Stimulated activated CD4-positive, alpha-beta T cell treated with anti-CD3 and anti-CD28 coated beads, TNF-alpha, amount 100 ng/mL, for 24 hours (primary cell): ENCODE data around the gene SLC2A11.
"Not testable (repeated sequence)": the region's sequence is repeated elsewhere in the genome, so short reads cannot be mapped to it uniquely, and the experiment has no call there.

Experiments
- DNase-seq, 3 experiments: peaks; one replicate each; pipeline ENCODE4 v3.0.0-alpha.2; 2020; ENCODE audit warnings: low read depth in 3 of 3

SLC2A11 gene

DNA sequence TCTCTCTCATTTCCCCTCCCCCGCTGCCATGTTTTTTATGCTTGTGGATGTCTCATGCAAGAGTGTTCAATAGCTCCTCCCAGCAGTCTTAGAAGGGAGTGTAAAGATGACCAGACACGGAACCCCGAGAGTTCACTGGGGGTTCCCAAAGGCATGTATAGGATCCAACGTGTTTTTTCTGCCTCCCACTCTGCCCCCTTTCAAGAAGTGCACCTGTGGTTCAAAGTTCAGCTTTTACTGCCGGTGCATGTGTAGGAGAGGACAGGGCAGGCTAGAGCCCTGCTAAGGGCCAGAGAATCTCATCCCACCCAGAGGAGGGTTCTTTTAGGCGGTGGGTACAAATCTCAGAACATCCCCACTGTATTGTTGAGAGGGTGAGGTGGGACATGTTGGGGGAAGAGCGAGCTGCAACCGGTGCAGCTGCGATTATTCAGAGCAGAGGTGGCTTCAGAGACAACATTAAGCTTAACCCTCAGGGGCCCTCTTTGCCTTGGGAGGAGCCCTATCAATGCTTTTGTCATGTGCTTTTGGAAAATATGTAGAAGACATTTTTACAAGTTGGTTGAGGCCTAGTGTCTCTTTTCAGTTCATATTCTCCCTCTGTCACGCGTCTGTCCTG, 51.0 kb downstream of the SLC2A11 start:
- no peak for DNase-seq

GRCh38 chr22:23909296-23909898, 51.7 kb downstream of the SLC2A11 start:
- no peak for DNase-seq

DNA sequence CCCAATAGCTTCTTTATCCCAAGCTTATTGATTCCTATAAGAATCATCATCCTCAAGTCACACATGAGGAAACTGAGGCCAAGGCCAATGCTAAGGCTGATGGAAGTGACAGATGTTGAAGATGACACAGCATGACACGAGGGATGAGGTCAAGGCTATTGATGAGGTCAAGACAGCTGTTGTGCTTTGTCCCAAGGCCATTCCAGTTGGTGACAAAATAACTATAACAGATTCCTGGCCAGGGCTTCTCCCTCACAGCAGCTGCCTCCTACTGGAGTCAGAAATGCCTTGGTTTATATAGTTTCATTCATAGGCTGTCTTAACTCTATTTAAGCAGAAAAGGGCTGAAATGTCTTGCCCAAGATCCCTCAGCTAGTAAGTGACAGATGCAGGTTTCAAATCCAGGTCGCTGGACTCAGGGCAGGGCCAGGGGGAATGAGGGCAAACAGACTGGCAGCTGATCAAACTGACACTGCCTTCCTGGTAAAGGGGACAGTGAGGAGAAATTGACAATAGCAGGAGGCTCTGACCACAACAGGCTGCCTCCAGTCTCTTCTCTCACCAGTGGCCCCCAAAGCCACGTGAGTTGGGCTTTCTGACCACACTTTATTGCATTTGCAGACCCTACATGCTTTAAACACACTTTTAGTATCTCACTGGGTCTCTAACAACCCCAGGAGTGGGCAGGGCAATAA, 53.0 kb downstream of the SLC2A11 start:
- no peak for DNase-seq

DNA sequence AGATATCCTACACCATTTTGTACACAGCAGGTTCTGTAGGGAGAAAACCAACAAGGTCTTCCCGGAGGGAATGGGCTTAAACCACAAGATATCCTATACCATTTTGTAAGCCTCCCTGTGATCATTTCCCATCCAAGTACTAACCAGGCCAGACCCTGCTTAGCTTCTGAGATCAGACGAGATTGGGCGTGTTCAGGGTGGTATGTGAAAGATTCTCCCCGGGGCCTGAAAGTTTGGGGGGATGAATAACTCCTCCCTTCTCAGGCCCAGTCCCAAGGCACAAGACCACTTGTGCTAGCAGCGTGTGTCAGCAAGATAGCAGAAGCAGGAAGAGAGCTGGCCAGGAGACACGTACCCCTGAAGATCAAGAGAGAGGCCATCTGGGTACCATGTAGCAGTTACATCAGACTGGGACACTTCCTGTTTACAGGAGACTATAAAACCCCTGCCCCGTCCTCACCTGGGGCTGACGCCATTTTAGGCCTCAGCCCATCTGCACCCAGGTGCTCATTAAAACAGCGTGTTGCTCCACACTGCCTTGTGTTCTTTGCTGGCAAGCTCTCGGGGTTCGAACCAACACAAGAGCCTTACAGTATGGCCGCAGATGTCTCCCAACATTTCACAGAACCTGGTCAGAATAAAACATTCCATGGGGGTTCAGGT, 53.8 kb downstream of the SLC2A11 start:
- no peak for DNase-seq

GRCh38 chr22:23912293-23912903, 54.7 kb downstream of the SLC2A11 start:
- no peak for DNase-seq

DNA sequence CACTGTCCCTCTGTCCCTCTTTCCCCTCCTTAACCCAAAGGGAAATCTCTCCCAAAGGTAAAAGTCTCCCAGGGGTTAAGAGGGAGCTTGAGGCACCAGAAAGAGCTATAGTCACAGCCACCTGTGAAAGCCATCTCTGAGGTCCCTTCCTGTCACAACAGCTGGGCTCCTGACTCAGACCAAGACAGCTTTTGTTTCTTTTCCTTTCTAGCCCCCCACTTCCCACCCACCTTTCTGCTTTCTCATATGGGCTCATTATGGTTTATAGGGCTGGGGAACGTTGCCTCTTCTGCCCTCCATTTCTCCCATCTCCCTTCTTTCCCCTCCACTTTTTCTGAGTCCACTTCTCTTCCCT, 55.6 kb downstream of the SLC2A11 start:
- no peak for DNase-seq

GRCh38 chr22:23913661-23914353, 56.1 kb downstream of the SLC2A11 start:
- DNase-seq = peak; percentile 99 to 100 (median 99)

DNA sequence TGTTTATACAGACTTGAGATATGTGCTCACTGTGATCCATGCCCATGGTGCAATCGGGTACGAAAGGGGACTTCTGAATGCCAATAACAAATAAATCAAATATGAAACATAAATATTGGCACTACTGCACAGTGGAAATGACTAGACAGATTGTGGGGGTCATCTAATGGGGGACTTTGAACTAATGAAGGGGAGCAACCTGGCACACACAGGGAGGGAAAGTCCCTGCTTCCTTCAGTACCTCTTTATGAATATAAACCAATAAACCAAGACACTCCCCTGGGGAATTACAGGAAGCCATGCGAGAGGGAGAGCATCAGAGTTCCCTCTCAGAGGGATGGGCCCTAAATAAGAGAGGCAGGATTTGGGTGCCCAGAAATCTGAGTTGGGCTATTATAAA, 57.6 kb downstream of the SLC2A11 start:
- DNase-seq = no peak

- DNase-seq = not testable (repeated sequence)
Observed at GRCh38 chr22:23920267-23920611, 62.6 kb downstream of the SLC2A11 start.

DNA sequence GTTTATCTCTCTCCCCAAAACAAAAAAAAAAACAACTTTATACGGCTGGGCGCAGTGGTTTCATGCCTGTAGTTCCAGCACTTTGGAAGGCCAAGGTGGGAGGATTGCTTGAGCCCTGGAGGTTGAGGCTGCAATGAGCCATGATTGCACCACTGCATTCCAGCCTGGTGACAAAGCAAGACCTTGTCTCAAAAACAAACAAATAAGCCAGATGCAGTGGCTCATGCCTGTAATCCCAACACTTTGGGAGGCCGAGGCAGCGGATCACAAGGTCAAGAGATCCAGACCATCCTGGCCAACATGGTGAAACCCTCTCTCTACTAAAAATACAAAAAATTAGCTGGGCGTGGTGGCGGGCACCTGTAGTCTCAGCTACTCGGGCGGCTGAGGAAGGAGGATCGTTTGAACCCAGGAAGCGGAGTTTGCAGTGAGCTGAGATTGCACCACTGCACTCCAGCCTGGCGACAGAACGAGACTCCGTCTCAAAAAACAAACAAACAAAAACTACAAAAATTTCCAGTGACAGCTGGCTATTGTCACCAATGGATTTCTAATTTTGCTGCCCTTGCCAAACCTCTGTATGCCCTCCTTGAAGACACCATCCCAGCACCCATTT, 64.0 kb downstream of the SLC2A11 start:
- DNase-seq = not testable (repeated sequence)

- DNase-seq = no peak
Observed at GRCh38 chr22:23922921-23923320, 65.2 kb downstream of the SLC2A11 start.

DNA sequence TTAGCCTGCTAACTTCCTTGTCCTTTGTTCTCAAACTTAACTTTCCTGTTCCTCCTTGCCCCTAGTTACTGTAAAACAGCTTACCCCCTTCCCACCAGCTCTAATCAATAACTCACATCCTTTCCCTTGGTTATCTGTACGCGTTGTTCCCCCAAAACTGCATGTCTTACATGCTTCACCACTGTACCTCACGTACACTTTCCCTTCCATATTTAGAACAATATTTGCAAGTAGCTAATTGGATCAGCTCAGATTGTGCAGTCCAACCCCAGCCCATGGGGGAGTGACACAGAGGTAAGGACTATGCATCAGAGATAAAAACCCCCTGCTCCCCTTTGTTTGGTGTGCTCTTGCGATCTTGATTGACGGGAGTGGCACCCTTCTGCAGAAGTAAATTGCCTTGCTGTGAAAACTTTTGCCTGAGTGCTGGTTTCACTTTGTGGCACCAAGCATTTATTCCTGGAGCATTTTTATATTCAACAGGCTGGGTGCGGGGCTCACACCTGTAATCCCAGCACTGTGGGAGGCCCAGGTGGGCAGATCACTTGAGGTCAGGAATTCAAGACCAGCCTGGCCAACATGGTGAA, 67.4 kb downstream of the SLC2A11 start:
- DNase-seq = no peak

DNA sequence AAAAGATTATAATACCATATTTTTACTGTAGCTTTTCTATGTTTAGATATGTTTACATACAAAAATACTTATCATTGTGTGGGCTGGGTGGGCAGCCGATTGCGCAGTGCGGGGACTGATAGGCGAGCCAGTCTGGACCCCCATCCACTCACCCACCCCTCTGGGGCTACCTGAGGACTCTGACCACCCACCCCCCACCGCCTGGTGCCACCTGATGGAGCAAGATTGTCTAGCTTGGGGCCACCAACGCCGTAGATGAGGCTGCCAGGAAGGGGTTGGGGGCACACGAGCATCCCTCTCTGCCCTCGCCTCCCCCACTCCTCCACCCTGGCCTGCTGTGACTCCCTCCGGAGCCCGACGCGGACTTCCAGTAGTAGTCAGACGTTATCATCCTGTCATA, 68.9 kb downstream of the SLC2A11 start:
- DNase-seq = no peak
